ENCODE data around the gene DUOX1. TPM values are rescaled to one million over a fixed set of nuclear protein-coding genes. Genes with fewer than 3 reads are reported as not detected.
"Not testable (repeated sequence)": the region's sequence is repeated elsewhere in the genome, so short reads cannot be mapped to it uniquely, and the experiment has no call there.

The DUOX1 gene
- total RNA-seq, 1 donor from 2014 or later = 98.7 TPM

DNA sequence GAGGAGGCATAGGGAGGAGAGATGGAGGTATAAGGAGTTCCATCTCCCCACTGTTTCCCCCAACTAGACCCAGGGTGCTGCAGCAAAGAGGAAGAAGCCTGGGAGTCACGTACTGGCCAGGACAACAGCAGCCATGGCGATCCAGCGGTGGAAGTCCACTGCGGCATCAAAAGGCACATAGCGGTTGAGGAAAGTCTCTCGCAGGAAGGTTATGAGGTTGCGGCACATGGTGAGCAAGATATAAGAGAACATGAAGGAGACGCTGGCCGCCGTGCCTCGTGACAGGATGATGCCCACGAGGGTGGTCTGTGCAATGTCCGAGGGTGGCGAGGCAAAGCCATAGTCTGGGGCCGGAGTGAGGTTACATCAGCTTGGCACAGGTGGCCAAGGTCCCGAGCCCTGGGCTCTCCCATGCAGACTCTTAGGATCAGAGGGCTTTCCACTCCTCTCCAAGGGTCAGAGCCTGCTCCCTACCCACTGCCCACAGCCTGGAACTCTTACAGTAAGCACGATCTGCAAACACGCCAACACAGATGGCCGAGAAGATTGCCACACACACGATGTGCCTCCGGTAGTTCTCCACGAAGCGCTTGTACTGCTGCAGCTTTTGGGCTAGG lies 30.1 kb upstream of the DUOX1 start:
- no peaks in the 10 kb centered on the region for H3K4me1 ChIP-seq
- intact Hi-C loops (cut with DNase I) = no loop called here
- H3K27me3 ChIP-seq = no peaks in the 10 kb centered on the region
- H3K36me3 ChIP-seq = no peaks in the 10 kb centered on the region
- no peaks in the 10 kb centered on the region for H3K9me3 ChIP-seq
- H3K4me3 ChIP-seq = no peak overlapping the region
- no peak for TF ChIP-seq POLR2A (IDR thresholded peaks at IDR 0.05)
- TF ChIP-seq CTCF (IDR thresholded peaks at IDR 0.05) = no peak
- TF ChIP-seq POLR2AphosphoS5 (IDR thresholded peaks at IDR 0.05; ENCODE audit: insufficient read depth in 1 of 2, low read depth in 1 of 2) = no peak
- DNase-seq (ENCODE audit: extremely low spot score in 2 of 2) = no peak
- no peak overlapping the region for H3K27ac ChIP-seq

GRCh38 chr15:45100884-45101625 lies 28.7 kb upstream of the DUOX1 start:
- TF ChIP-seq POLR2A (IDR thresholded peaks at IDR 0.05) = no peak
- no peak for TF ChIP-seq CTCF (IDR thresholded peaks at IDR 0.05)
- no peak for TF ChIP-seq POLR2AphosphoS5 (IDR thresholded peaks at IDR 0.05; ENCODE audit: insufficient read depth in 1 of 2, low read depth in 1 of 2)
- Histone ChIP-seq H3K36me3 (no peaks in the 10 kb centered on the region), H3K4me3 (no peak overlapping the region), H3K27me3 (no peaks in the 10 kb centered on the region), H3K4me1 (no peaks in the 10 kb centered on the region), H3K27ac (no peak overlapping the region), H3K9me3 (no peaks in the 10 kb centered on the region)
- intact Hi-C loops (cut with DNase I) = no loop called here
- DNase-seq (ENCODE audit: extremely low spot score in 2 of 2) = no peak

GRCh38 chr15:45101749-45102148 lies 28.0 kb upstream of the DUOX1 start:
- TF ChIP-seq POLR2A (IDR thresholded peaks at IDR 0.05) (no peak), CTCF (IDR thresholded peaks at IDR 0.05) (no peak), POLR2AphosphoS5 (IDR thresholded peaks at IDR 0.05; ENCODE audit: insufficient read depth in 1 of 2, low read depth in 1 of 2) (no peak)
- intact Hi-C loops (cut with DNase I) = no loop called here
- Histone ChIP-seq H3K4me3 (no peak overlapping the region), H3K9me3 (no peaks in the 10 kb centered on the region), H3K4me1 (no peaks in the 10 kb centered on the region), H3K27me3 (no peaks in the 10 kb centered on the region), H3K27ac (no peak overlapping the region), H3K36me3 (no peaks in the 10 kb centered on the region)
- DNase-seq (ENCODE audit: extremely low spot score in 2 of 2) = no peak

DNA sequence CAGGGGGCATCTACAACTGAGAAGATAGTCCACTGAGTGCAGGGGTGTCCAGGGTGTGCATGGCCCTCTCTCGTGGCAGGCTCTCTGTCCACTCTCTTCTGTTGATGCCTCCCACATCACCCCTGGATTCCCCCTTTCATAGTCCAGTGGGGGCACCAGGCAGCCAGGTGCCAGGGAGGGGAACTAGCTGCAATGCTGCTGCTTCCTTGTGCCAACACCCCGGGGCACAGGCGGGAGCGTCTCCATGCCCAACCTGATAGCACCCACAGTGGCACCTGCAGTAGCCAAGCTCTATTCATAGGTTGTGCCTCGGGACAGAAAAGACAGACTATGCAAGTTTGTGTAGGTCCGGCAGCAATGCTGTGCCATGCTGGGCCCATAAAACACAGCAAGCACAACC lies 27.6 kb upstream of the DUOX1 start:
- intact Hi-C loops (cut with DNase I) = no loop called here
- DNase-seq (ENCODE audit: extremely low spot score in 2 of 2) = no peak
- no peaks in the 10 kb centered on the region for H3K27me3 ChIP-seq

DNA sequence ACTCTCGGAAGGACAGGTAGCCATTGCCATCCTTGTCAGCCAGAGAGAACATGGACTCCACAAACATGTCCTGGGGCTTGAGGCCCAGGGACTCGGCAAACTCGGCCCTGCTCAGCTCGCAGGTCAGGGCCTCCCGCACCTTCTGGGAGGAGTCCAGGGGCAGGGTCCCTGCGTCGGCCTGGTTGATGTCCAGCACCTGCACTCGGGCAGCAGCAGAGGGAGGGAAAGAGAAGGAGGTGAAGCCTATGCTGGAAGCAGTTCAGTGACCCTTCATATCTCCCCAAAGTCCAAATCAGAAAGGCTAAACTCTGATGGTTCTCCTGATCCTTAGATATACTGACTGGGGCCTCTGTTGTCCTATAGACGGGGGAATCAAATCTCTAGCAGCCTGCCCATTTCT lies 25.6 kb upstream of the DUOX1 start:
- DNase-seq (ENCODE audit: extremely low spot score in 2 of 2); intact Hi-C loops (cut with DNase I): not testable (repeated sequence)

More for the DNA sequence above, 27.6 kb upstream of the DUOX1 start:
- TF ChIP-seq CTCF (IDR thresholded peaks at IDR 0.05) (no peak), POLR2AphosphoS5 (IDR thresholded peaks at IDR 0.05; ENCODE audit: insufficient read depth in 1 of 2, low read depth in 1 of 2) (no peak), POLR2A (IDR thresholded peaks at IDR 0.05) (no peak)
- Histone ChIP-seq H3K4me1 (no peaks in the 10 kb centered on the region), H3K27ac (no peak overlapping the region), H3K9me3 (no peaks in the 10 kb centered on the region), H3K36me3 (no peaks in the 10 kb centered on the region), H3K4me3 (no peak overlapping the region)

More for the DNA sequence above, 25.6 kb upstream of the DUOX1 start:
- H3K4me1 ChIP-seq, H3K27me3 ChIP-seq, H3K4me3 ChIP-seq, H3K9me3 ChIP-seq, H3K36me3 ChIP-seq, H3K27ac ChIP-seq: not testable (repeated sequence)
